Lower leg skin (tissue), 3 donors: ENCODE results near the gene ETHE1.

Source experiments
- CTCF ChIP-seq, 3 donors: fragments of 450-650 bp; IDR thresholded peaks; one replicate each; pipeline ENCODE4 v1.5.1; 2016; ENCODE audit warnings: antibody characterized with exemption in 3 of 3, mild to moderate bottlenecking in 3 of 3, moderate library complexity in 2 of 3
- POLR2A ChIP-seq, 2 donors: fragments of 450-650 bp; IDR thresholded peaks; one replicate each; pipeline ENCODE4 v1.6.1; 2016 to 2017; ENCODE audit warnings: antibody characterized with exemption in 2 of 2, mild to moderate bottlenecking in 1 of 2, moderate library complexity in 1 of 2

- no peak for TF ChIP-seq CTCF (IDR thresholded peaks at IDR 0.05)
- TF ChIP-seq POLR2A (IDR thresholded peaks at IDR 0.05): no peak
These were observed 37.7 kb downstream of the ETHE1 start for GRCh38 chr19:43489310-43489709.
